ENCODE measurements around the gene JARID2.

JARID2 gene

GRCh38 chr6:15245361-15246216 is at the start of gene JARID2:
Gene JARID2, plus strand, starts transcription at chr6:15246069. Its CDS starts 471 bp downstream, at chr6:15246540.
- in situ Hi-C loops (cut with HindIII; ENCODE audit: low pct_unique_long_range_greater_than_20kb, low sequenced_read_pairs): no loop called here
- peak; percentile 97 to 99 for DNase-seq (ENCODE audit: low read depth in 1 of 2, low spot score in 1 of 2)
- no peak for TF ChIP-seq JUND (IDR thresholded peaks at IDR 0.05; ENCODE audit: low read depth)

- no peak for DNase-seq (ENCODE audit: low read depth in 1 of 2, low spot score in 1 of 2)
- in situ Hi-C loops (cut with HindIII; ENCODE audit: low pct_unique_long_range_greater_than_20kb, low sequenced_read_pairs): no loop called here
- no peak for TF ChIP-seq JUND (IDR thresholded peaks at IDR 0.05; ENCODE audit: low read depth)
Observed at GRCh38 chr6:15200087-15200486, 45.8 kb upstream of the JARID2 start.

- no peak for TF ChIP-seq JUND (IDR thresholded peaks at IDR 0.05; ENCODE audit: low read depth)
- DNase-seq (ENCODE audit: low read depth in 1 of 2, low spot score in 1 of 2): no peak
- in situ Hi-C loops (cut with HindIII; ENCODE audit: low pct_unique_long_range_greater_than_20kb, low sequenced_read_pairs): no loop called here
Observed at GRCh38 chr6:15205321-15205720, 40.5 kb upstream of the JARID2 start.

- no peak for TF ChIP-seq JUND (IDR thresholded peaks at IDR 0.05; ENCODE audit: low read depth)
- in situ Hi-C loops (cut with HindIII; ENCODE audit: low pct_unique_long_range_greater_than_20kb, low sequenced_read_pairs): no loop called here
- DNase-seq (ENCODE audit: low read depth in 1 of 2, low spot score in 1 of 2): no peak
Observed at GRCh38 chr6:15206887-15207286, 39.0 kb upstream of the JARID2 start.

GRCh38 chr6:15207923-15208322 is 37.9 kb upstream of the JARID2 start:
- no peak for DNase-seq (ENCODE audit: low read depth in 1 of 2, low spot score in 1 of 2)
- no peak for TF ChIP-seq JUND (IDR thresholded peaks at IDR 0.05; ENCODE audit: low read depth)
- in situ Hi-C loops (cut with HindIII; ENCODE audit: low pct_unique_long_range_greater_than_20kb, low sequenced_read_pairs): no loop called here

GRCh38 chr6:15213838-15214400 is 31.9 kb upstream of the JARID2 start:
- no peak for DNase-seq (ENCODE audit: low read depth in 1 of 2, low spot score in 1 of 2)
- in situ Hi-C loops (cut with HindIII; ENCODE audit: low pct_unique_long_range_greater_than_20kb, low sequenced_read_pairs): no loop called here
- no peak for TF ChIP-seq JUND (IDR thresholded peaks at IDR 0.05; ENCODE audit: low read depth)

- in situ Hi-C loops (cut with HindIII; ENCODE audit: low pct_unique_long_range_greater_than_20kb, low sequenced_read_pairs): no loop called here
- TF ChIP-seq JUND (IDR thresholded peaks at IDR 0.05; ENCODE audit: low read depth): no peak
- DNase-seq (ENCODE audit: low read depth in 1 of 2, low spot score in 1 of 2): no peak
Observed at GRCh38 chr6:15218401-15218800, 27.5 kb upstream of the JARID2 start.

- in situ Hi-C loops (cut with HindIII; ENCODE audit: low pct_unique_long_range_greater_than_20kb, low sequenced_read_pairs): no loop called here
- DNase-seq (ENCODE audit: low read depth in 1 of 2, low spot score in 1 of 2): no peak
- no peak for TF ChIP-seq JUND (IDR thresholded peaks at IDR 0.05; ENCODE audit: low read depth)
Observed at GRCh38 chr6:15220062-15220461, 25.8 kb upstream of the JARID2 start.

GRCh38 chr6:15227827-15228318 is 18.0 kb upstream of the JARID2 start:
- no peak for DNase-seq (ENCODE audit: low read depth in 1 of 2, low spot score in 1 of 2)
- in situ Hi-C loops (cut with HindIII; ENCODE audit: low pct_unique_long_range_greater_than_20kb, low sequenced_read_pairs): no loop called here
- no peak for TF ChIP-seq JUND (IDR thresholded peaks at IDR 0.05; ENCODE audit: low read depth)

GRCh38 chr6:15230827-15231226 is 15.0 kb upstream of the JARID2 start:
- no peak for DNase-seq (ENCODE audit: low read depth in 1 of 2, low spot score in 1 of 2)
- no peak for TF ChIP-seq JUND (IDR thresholded peaks at IDR 0.05; ENCODE audit: low read depth)
- in situ Hi-C loops (cut with HindIII; ENCODE audit: low pct_unique_long_range_greater_than_20kb, low sequenced_read_pairs): no loop called here

- DNase-seq (ENCODE audit: low read depth in 1 of 2, low spot score in 1 of 2): no peak
- TF ChIP-seq JUND (IDR thresholded peaks at IDR 0.05; ENCODE audit: low read depth): no peak
- in situ Hi-C loops (cut with HindIII; ENCODE audit: low pct_unique_long_range_greater_than_20kb, low sequenced_read_pairs): no loop called here
Observed at GRCh38 chr6:15232836-15233510, 12.9 kb upstream of the JARID2 start.

GRCh38 chr6:15234068-15234758 is 11.7 kb upstream of the JARID2 start:
- in situ Hi-C loops (cut with HindIII; ENCODE audit: low pct_unique_long_range_greater_than_20kb, low sequenced_read_pairs): no loop called here
- TF ChIP-seq JUND (IDR thresholded peaks at IDR 0.05; ENCODE audit: low read depth): no peak
- no peak for DNase-seq (ENCODE audit: low read depth in 1 of 2, low spot score in 1 of 2)

Measured in T47D (cell line).